PFSK-1 (cell line): ENCODE measurements around the gene CEACAM21.

ENCODE experiments used
- FOXP2 ChIP-seq: optimal IDR thresholded peaks from 2 replicates; pipeline ENCODE3; 2011; ENCODE audit warnings: borderline replicate concordance, control low read depth, inconsistent platforms; ENCODE audit not compliant: insufficient read depth; ENCODE audit errors: extremely low read length, extremely low read depth
- POLR2AphosphoS5 ChIP-seq: IDR thresholded peaks from 2 replicates; pipeline ENCODE4 v1.6.1; 2012; ENCODE audit warnings: low read depth, mild to moderate bottlenecking, control low read depth, low read length, moderate library complexity
- REST ChIP-seq, 2 experiments: IDR thresholded peaks; 2 replicates each; pipeline versions ENCODE4 v1.6.1 to v1.8.0; 2011 to 2012; ENCODE audit warnings: low read depth in 2 of 2, low read length in 2 of 2, control low read depth in 1 of 2, inconsistent platforms in 1 of 2, mild to moderate bottlenecking in 1 of 2, moderate library complexity in 1 of 2; ENCODE audit not compliant: insufficient read depth in 1 of 2
- SIN3A ChIP-seq: IDR thresholded peaks from 2 replicates; pipeline ENCODE4 v1.6.1; 2012; ENCODE audit warnings: mild to moderate bottlenecking, low read length, moderate library complexity, borderline replicate concordance; ENCODE audit not compliant: insufficient read depth
- TAF1 ChIP-seq: IDR thresholded peaks from 2 replicates; pipeline ENCODE4 v1.6.1; 2012; ENCODE audit warnings: low read length, control low read depth, borderline replicate concordance; ENCODE audit not compliant: insufficient read depth

GRCh38 chr19:41617941-41618730, 42.2 kb downstream of the CEACAM21 start:
- TF ChIP-seq TAF1: no peak
- TF ChIP-seq POLR2AphosphoS5: no peak
- no peak for TF ChIP-seq SIN3A
- TF ChIP-seq REST (IDR thresholded peaks at IDR 0.05; ENCODE audit: insufficient read depth in 1 of 2, low read depth in 2 of 2, low read length in 2 of 2): no peak
- no peak for TF ChIP-seq FOXP2
